Activated CD8-positive, alpha-beta memory T cell treated with anti-CD3 and anti-CD28 coated beads, Interleukin-2, amount 50 U/mL, for 1 hour (primary cell): Measurements from ENCODE around the gene SPDYE3.

ENCODE experiments used
- DNase-seq: peaks from one replicate; pipeline ENCODE4 v3.0.0-alpha.2; 2020; ENCODE audit errors: extremely low read depth

SPDYE3 gene

DNA sequence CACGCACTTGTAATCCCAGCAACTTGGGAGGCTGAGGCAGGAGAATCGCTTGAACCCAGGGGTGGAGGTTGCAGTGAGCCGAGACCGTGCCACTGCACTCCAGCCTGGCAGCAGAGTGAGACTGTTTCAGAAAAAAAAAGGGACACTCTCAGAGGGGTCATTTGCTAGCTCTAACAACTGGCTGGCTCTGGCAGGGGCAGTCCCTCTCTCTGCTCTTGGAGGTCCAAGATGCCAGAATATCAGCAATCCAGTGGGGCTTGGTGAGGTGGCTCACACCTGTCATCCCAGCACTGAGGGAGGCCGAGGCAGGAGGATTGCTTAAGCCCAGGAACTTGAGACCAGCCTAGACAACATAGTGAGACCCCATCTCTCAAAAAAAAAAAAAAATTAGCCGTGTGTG is 63.2 kb downstream of the SPDYE3 start:
- no peak for DNase-seq

GRCh38 chr7:100371561-100372171 is 64.2 kb downstream of the SPDYE3 start:
- no peak for DNase-seq
